SK-N-SH (cell line): ENCODE measurements around the gene PIGP.
"Not testable (repeated sequence)": the region's sequence is repeated elsewhere in the genome, so short reads cannot be mapped to it uniquely, and the experiment has no call there.

ENCODE experiments used
- CTCF ChIP-seq: fragments of 200-600 bp; sonication (generic); IDR thresholded peaks from 2 replicates; pipeline ENCODE4 v1.6.1; 2017; ENCODE audit warnings: antibody characterized with exemption, mild to moderate bottlenecking, moderate library complexity
- MAX ChIP-seq: IDR thresholded peaks from 2 replicates; pipeline ENCODE4 v1.4.0; 2012; ENCODE audit warnings: low read depth
- PBX3 ChIP-seq: IDR thresholded peaks from 2 replicates; pipeline ENCODE4; 2012

DNA sequence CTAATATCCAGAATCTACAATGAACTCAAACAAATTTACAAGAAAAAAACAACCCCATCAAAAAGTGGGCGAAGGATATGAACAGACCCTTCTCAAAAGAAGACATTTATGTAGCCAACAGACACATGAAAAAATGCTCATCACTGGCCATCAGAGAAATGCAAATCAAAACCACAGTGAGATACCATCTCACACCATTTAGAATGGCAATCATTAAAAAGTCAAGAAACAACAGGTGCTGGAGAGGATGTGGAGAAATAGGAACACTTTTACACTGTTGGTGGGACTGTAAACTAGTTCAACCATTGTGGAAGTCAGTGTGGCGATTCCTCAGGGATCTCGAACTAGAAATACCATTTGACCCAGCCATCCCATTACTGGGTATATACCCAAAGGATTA lies 41.4 kb upstream of the PIGP start:
- not testable (repeated sequence) for TF ChIP-seq PBX3, MAX, CTCF
